ENCODE results near the gene RPRML.

DNA sequence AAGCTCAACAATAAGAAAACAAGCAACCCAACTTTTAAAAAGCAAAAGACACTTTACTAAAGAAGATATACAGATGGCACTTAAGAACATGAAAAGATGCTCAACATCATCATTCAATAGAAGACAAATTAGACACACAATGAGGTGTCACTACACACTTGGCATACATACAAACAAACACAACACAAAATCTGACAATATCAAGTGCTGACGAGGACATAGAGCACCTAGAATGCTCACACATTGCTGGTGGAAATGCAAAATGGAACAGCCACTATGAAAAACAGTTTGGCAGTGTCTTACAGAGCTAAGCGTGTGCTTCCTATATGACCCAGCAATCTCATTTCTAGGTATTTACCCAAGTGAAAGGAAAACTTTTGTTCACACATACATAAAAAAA lies 18.9 kb downstream of the RPRML start:
- TF ChIP-seq TAF1 (IDR thresholded peaks at IDR 0.05; ENCODE audit: low read depth, low read length) = no peak
- TF ChIP-seq POLR2A (IDR thresholded peaks at IDR 0.05; ENCODE audit: low read depth, low read length) = no peak
- TF ChIP-seq POLR2AphosphoS5 (IDR thresholded peaks at IDR 0.05; ENCODE audit: low read depth, low read length) = no peak
- TF ChIP-seq POU2F2 (IDR thresholded peaks at IDR 0.05; ENCODE audit: low read depth, low read length) = no peak
- TF ChIP-seq SPI1 (IDR thresholded peaks at IDR 0.05; ENCODE audit: low read depth, low read length) = no peak

Measured in GM12891 (cell line).